GM19397 (cell line): Measurements from ENCODE around the gene HIP1R.

Experiments used
- ATAC-seq: cut with Tn5 transposase; IDR thresholded peaks from one replicate; pipeline ENCODE4 v1.9.1; 2021; ENCODE audit warnings: mild to moderate bottlenecking, moderate library complexity; ENCODE audit not compliant: unreplicated experiment

HIP1R gene

DNA sequence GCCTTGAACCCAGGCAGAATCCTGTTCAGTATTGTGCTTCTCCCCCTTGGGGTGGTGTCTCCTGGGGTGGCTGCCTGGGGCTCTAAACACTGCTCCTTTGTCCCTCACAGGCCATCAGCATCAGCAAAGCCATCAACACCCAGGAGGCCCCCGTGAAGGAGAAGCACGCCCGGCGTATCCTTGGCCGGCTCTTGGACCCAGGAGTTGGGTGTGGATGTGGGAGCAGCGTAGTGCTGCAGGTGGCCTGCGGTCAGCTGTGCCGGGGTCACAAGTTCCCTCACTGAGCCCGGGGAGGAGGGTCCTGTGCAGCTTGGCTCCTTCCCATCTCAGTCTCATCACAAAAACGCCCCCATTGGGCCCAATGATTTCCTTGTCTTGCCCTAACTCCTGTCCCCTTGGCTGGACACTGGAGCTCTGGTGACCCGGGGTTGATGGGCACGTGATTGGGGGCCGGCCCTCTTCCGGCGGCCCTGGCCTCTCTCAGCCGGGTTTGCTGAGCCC is 12.7 kb downstream of the HIP1R start:
- ATAC-seq, result no peak

GRCh38 chr12:122848471-122849351 is 13.5 kb downstream of the HIP1R start:
- no peak for ATAC-seq

DNA sequence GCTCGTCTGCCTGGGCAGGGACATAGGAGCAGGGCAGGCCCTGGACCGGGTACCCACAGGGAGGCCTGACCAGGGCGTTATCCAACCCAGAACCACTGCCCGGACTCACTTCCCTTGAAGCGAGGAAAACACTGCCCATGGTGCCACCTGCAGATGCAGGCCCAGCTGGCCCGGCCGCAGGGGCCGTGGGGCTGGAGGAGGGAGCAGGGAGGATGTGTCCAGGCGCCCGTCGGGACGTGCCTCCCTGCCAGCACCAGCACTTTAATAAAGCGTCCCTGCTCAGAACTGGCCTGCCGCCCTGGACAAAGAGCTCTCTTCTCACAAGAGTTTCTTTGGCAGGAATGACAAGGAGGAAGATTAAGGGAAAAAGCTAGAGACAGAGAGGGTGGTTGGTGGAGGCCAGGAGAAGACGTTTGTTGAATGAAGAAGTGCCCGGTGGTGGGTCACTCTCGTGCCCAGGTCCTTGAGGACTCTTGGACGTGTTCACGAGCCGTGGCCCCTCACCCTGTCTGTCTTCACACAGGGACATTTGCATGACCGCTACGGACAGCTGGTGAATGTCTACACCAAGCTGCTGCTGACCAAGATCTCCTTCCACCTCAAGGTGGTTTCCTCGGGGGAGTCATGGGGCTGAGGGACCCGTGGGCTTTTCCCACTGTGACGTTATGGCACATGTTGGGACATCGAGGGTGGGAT is 14.2 kb downstream of the HIP1R start:
- ATAC-seq, result no peak

DNA sequence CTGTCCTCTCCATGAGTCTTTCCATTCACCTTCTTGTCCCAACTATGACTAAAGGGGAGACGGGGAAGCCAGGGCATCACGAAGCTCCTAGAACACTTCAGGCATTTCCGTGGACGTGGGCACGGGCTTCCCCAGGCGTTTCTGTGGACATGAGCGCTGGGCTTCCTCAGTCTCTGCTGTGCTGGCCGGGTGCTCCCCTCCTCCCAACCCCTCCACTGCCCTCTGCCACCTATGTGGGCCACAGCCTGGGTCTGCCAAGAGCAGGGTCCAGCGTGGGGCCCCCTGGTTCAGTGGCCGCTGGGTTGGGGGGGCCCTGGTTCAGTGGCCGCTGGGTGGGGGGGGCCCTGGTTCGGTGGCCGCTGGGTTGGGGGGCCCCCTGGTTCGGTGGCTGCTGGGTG is 14.8 kb downstream of the HIP1R start:
- no peak for ATAC-seq

DNA sequence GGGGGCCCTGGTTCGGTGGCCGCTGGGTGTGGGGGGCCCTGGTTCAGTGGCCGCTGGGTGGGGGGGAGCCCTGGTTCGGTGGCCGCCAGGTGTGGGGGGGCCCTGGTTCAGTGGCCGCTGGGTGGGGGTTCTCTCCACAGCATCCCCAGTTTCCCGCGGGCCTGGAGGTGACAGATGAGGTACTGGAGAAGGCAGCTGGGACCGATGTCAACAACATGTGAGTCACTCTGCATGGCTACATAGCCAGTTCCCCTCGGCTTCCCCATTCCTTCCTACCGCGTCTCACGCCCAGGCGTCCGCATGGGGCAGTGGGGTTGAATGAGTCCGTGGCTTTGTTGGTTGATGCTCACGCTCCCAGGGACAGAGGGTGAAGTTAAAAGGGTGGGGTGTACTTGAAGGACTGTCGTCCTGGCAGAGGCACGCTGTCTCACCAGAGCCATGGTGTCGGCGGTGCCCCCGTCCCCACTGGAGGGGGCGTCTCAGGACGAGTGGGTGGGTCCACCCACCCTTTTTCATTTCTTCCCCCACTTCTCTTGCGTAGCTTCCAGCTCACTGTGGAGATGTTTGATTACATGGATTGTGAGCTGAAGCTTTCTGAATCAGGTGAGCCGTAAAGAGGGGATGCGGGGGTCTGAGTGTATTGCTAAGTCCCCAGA is 15.6 kb downstream of the HIP1R start:
- ATAC-seq, result no peak

DNA sequence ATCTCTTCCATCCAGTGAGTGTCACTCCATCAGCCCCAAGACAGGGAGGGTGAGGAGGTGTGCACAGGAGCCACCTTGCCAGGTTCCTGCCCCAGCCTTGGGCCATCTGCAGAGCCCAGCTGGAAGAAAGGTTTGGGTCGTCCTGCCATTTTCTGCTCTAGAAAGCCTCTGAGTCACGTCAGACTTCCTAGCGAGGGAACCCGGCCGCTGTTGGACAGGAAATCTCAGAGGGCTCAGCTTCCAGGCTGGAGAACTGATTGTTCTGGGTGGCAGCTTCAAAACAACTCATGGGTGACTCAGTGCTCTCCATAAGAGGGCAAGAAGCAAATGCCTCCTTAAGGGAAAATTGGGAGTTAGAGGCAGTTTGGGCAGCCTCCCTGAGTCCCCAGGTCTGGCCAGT is 16.6 kb downstream of the HIP1R start:
- no peak for ATAC-seq

DNA sequence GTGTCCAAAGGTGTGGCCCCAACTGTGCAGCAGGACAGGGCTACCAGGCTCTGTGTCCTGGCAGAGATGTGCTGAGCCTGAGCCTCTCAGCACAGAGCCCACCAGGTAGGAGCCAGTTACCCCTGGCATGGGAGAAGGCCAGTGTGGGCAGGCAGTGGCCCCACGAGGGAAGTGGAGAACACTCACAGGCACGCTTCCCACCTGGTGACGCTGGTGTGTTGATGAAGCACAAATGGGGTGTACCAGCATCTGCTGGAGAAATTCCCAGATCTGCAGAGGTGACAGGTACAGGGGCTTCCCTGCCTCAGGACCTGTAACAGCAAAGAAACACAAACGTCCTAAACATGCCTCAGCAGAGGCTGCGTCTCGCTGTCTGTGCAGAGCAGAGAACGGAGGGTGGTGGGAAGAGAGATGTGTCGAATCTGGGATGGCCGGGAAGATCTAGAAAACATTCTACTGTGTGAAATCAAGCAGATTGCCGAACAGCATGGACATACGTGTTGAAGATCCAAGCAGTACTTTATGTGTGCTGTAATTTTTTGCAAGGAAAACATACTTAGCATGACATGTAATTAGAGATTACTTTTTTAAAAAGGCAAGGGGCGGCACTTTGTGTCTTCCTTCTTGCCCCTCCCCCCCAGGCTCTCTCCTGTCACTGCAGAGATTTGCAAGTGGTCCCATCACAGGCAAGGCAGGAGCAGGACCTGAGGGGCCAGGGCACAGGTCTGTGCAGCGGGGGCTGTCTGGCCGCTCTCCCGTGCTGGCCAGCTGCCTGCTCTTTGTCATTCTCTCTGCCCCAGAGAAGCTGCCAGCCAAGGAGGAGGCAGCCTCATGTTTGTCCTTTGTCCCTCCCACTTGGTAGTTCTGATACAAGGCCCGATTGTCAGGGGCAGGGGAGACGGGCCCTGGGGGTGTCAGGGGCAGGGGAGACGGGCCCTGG is 17.3 kb downstream of the HIP1R start:
- ATAC-seq, result no peak

- ATAC-seq, result no peak
Measured at GRCh38 chr12:122853582-122854245, 18.5 kb downstream of the HIP1R start.

DNA sequence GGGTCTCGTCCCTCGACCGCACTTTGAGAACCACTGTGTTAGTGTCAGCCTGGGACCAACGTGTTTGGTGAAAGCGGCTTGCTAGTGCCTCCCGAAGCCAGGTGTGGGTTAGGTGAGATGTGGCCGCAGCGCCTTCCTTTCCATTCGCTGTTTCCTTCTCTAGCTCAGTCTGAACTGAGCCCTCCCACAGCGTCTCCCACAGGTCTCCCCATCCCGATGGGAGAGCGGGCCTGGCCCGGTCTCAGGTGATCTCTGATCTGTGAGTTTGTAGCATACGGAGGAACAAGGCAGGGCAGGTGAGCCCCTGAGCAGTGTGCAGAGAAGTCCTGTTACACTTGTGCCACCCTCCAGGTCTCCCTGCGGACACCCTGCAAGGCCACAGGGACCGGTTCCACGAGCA is 19.3 kb downstream of the HIP1R start:
- ATAC-seq, result no peak

- no peak for ATAC-seq
Measured at GRCh38 chr12:122855071-122855829, 20.0 kb downstream of the HIP1R start.

- ATAC-seq, result no peak
Measured at GRCh38 chr12:122855928-122856831, 20.9 kb downstream of the HIP1R start.

DNA sequence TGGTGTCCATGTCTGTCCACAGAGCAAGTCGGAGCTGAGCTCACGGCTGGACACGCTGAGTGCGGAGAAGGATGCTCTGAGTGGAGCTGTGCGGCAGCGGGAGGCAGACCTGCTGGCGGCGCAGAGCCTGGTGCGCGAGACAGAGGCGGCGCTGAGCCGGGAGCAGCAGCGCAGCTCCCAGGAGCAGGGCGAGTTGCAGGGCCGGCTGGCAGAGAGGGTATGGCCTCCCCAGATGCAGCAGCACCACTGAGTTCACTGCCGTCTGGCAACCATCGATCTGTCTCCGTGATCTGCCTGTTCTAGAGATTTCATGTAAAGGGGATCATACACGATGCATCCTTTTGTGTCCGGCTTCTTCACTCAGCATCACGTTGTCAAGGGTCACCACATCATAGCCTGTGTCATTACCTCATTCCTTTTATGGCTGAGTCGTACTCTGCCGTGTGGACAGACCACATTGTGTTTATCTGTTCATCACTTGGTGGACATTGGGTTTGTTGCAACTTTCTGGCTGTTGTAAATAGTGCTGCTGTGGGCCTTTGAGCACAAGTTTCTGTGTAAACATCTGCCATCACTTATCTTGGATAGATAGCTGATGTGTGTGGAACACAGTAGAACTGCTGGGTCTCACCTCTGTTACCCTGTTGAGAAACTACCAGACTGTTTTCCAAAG is 21.9 kb downstream of the HIP1R start:
- ATAC-seq, result no peak

GRCh38 chr12:122858171-122858570 is 22.9 kb downstream of the HIP1R start:
- no peak for ATAC-seq

DNA sequence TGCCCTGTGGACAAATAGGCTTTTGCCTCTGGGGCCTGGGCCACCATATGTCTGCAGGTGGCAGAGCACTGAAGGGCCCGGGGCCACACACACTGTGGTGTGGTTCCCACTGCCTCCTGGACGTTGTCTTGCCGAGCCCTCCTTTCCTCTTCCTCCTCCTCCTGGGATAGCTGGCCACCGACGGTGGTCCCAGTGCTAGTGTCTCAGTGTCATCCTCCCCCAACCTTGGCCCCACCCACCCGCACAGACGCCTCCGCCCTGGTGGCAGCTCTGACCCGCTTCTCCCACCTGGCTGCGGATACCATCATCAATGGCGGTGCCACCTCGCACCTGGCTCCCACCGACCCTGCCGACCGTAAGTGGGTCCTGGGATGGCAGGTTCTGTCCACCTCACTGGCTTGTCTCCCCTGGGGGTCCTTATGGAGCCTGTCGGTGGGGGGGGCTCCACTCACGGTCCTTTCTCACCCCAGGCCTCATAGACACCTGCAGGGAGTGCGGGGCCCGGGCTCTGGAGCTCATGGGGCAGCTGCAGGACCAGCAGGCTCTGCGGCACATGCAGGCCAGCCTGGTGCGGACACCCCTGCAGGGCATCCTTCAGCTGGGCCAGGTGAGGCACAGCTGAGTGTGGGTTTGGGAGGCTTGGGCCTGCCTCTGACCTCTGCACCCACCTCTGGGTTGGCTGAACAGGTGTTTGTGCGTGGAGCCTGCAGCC is 23.5 kb downstream of the HIP1R start:
- no peak for ATAC-seq

- ATAC-seq, result no peak
Measured at GRCh38 chr12:122859303-122860039, 24.2 kb downstream of the HIP1R start.
